ENCODE measurements around the gene SYT9.

SYT9 gene

GRCh38 chr11:7341551-7341950 lies 89.8 kb downstream of the SYT9 start:
- no peak for DNase-seq (ENCODE audit: low read depth)

GRCh38 chr11:7347611-7348431 lies 96.1 kb downstream of the SYT9 start:
- DNase-seq (ENCODE audit: low read depth) = no peak

- DNase-seq (ENCODE audit: low read depth) = no peak
These were observed 97.0 kb downstream of the SYT9 start for GRCh38 chr11:7348432-7349304.

GRCh38 chr11:7351228-7351627 lies 99.5 kb downstream of the SYT9 start:
- no peak for DNase-seq (ENCODE audit: low read depth)

- peak; percentile 19 for DNase-seq (ENCODE audit: low read depth)
These were observed 101.4 kb downstream of the SYT9 start for GRCh38 chr11:7353100-7353499.

GRCh38 chr11:7364660-7365059 lies 113.0 kb downstream of the SYT9 start:
- DNase-seq (ENCODE audit: low read depth) = no peak

GRCh38 chr11:7367803-7368202 lies 116.1 kb downstream of the SYT9 start:
- DNase-seq (ENCODE audit: low read depth) = no peak

GRCh38 chr11:7376386-7376785 lies 124.7 kb downstream of the SYT9 start:
- DNase-seq (ENCODE audit: low read depth) = no peak

GRCh38 chr11:7381937-7382336 lies 130.2 kb downstream of the SYT9 start:
- no peak for DNase-seq (ENCODE audit: low read depth)

GRCh38 chr11:7383406-7383805 lies 131.7 kb downstream of the SYT9 start:
- no peak for DNase-seq (ENCODE audit: low read depth)

GRCh38 chr11:7384691-7385090 lies 133.0 kb downstream of the SYT9 start:
- DNase-seq (ENCODE audit: low read depth) = no peak

- DNase-seq (ENCODE audit: low read depth) = no peak
These were observed 133.8 kb downstream of the SYT9 start for GRCh38 chr11:7385532-7385931.

- no peak for DNase-seq (ENCODE audit: low read depth)
These were observed 162.5 kb downstream of the SYT9 start for GRCh38 chr11:7413961-7414915.

- no peak for DNase-seq (ENCODE audit: low read depth)
These were observed 163.5 kb downstream of the SYT9 start for GRCh38 chr11:7414973-7415817.

- DNase-seq (ENCODE audit: low read depth) = no peak
These were observed 164.4 kb downstream of the SYT9 start for GRCh38 chr11:7416080-7416479.

GRCh38 chr11:7417328-7417727 lies 165.6 kb downstream of the SYT9 start:
- no peak for DNase-seq (ENCODE audit: low read depth)

- DNase-seq (ENCODE audit: low read depth) = no peak
These were observed 166.4 kb downstream of the SYT9 start for GRCh38 chr11:7418061-7418460.

- DNase-seq (ENCODE audit: low read depth) = no peak
These were observed 167.2 kb downstream of the SYT9 start for GRCh38 chr11:7418906-7419305.

GRCh38 chr11:7421136-7421535 lies 169.4 kb downstream of the SYT9 start:
- no peak for DNase-seq (ENCODE audit: low read depth)

GRCh38 chr11:7422544-7423331 lies 171.0 kb downstream of the SYT9 start:
- DNase-seq (ENCODE audit: low read depth) = no peak
